ENCODE results near the gene MBL2. TPM values are rescaled to one million over a fixed set of nuclear protein-coding genes. Genes with fewer than 3 reads are reported as not detected.

The MBL2 gene
- polyA plus RNA-seq, 3 donors = not detected

DNA sequence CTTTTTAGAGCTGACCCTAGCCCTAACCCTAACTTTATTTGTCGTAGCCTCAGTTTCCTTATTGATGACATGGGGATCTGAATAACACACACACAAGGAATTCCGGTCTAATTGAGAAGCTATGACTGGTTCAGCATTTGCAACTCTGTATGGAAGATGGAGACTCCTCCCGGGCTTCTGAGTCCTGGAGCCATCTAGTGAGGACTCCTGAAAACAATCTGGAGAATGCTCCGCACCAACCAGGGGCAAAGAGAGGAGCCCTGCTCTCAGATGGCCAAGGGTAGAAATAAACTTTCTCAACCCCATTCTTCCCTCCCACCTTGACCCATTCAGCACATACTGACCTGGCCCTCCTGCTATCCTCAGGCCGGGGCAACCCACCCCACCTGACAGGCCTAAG, 26.4 kb downstream of the MBL2 start:
- DNase-seq (ENCODE audit: extremely low read depth in 1 of 11, low read depth in 9 of 11, low spot score in 4 of 11) = no peak

DNA sequence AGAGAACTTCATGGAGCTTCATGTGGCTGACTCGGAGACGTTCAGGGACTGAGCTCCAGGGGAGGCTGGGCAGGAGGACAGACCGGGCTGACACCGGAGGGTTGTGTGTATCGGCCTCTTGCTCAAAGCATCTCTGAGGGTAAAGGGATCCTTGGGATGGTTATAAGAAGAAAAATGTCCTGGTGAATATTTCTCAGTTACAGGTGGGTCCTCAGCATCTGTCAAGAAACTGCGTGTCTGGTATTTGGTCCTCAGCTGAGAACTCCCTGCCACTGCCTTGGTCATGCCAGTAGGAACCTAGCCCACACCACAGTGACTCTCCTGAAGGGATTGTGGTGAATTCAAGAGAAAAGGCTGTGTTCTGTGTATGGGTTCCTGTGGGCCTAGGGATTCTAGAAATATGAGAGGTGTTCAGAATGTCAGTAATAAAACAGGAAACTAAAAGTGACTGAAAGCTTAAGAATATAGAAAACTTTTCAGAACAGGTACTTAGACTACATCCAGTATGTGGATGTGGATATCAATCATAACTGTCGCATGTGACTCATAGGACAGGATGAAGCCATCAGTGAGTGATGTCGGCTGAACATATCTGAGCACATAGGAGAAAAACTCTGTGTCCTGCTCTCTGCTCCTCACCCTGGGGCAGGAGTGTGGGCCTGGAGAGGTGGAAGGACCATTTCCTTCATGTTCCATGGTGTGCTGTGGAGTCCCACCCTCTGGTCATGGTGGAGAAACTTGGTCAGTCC, 28.4 kb downstream of the MBL2 start:
- no peak for DNase-seq (ENCODE audit: extremely low read depth in 1 of 11, low read depth in 9 of 11, low spot score in 4 of 11)

GRCh38 chr10:52742731-52743130, 29.9 kb downstream of the MBL2 start:
- no peak for DNase-seq (ENCODE audit: extremely low read depth in 1 of 11, low read depth in 9 of 11, low spot score in 4 of 11)

DNA sequence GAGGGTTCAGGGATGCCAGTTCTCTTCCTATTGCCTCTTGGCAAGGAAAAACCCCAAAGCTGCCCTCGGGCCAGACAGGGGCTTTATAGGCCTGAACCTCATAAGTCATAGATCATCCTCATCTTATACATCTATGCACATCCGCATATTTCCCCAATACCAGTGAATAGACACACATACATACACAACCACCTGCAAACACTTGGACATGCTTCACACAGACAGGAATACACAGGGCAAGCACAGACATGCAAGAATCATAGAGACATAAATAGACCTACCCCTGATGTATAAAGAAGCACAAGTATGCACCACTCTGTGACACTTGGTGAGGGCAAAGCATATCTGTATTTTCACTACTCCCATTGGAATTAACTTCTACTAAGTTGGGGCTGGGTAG, 30.7 kb downstream of the MBL2 start:
- DNase-seq (ENCODE audit: extremely low read depth in 1 of 11, low read depth in 9 of 11, low spot score in 4 of 11) = no peak

DNA sequence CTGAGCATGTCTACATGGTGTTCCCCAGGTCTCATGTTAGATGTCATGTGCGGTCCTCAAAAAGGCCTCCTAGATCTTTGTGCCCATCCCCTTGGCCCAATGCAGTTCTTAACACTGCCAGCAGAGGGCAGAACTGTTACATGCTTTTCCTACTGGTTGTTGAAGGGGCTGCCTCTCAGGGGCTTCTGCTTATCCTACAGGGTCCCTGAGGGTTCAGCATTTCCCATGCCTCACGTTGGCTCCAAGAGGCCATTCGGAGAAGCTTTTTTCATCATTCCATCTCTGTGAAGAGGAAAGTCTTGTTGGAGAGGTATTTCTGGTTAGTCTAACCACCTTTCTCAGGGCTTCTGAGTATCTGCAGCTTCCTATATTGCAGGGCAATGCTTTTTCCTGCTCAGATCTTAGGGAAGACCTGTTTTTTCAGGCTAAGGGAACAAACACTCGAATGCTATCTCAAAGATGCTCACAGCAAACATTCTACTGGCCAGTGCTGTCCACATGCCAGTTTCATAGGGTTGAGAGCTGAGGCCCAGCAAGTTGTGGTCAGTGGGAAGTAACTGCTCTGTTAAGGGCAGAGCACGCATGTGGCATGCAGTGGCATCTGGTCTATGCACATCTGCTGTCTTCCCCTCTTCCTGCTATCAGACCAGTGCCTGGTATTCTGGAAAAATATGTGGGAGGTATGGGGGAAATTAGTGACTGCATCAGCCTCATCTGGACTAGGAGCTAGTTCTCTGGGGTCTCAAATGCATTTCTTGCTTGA, 31.5 kb downstream of the MBL2 start:
- DNase-seq (ENCODE audit: extremely low read depth in 1 of 11, low read depth in 9 of 11, low spot score in 4 of 11) = peak in 3 of 11 donors; percentile 13 to 19 (median 14)

DNA sequence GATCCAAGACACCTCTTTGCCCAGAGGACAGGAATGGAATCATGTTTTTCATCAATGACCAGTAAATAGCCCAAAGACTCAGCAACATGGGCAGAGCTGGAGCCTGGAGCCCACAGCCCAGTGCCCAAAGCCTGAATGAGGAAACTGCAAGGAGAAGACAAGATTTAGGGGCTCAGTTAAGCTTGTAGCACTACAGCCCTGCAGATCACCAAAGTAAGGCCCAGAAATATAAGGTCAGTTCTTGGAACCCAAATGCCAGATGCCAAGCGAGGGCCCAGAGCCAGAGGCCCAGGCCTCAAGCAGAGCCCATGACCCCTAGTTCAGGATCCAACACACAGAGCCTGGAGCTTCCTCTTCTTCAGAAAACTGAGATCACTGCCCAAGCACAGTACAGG, 32.4 kb downstream of the MBL2 start:
- no peak for DNase-seq (ENCODE audit: extremely low read depth in 1 of 11, low read depth in 9 of 11, low spot score in 4 of 11)

GRCh38 chr10:52739380-52740154, 33.0 kb downstream of the MBL2 start:
- no peak for DNase-seq (ENCODE audit: extremely low read depth in 1 of 11, low read depth in 9 of 11, low spot score in 4 of 11)

DNA sequence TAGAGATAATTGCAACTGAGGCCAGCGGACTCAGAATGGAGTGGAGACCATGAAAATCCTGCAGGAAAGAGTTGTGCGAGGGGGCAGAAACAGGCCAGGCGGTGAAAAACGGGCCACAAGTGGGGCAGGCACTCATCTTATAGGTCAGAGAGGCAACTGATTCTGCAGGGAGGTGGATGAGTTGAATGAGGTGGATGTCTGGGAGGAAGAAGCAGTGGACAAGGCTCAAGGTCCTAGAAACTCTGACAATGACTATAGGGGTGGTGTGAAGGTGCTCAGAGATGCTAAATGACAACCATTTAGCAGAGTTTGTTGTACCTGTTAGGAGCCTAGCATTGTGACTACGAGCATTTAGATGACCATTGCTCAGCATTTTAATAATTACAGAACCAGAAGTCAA, 33.6 kb downstream of the MBL2 start:
- DNase-seq (ENCODE audit: extremely low read depth in 1 of 11, low read depth in 9 of 11, low spot score in 4 of 11) = no peak

DNA sequence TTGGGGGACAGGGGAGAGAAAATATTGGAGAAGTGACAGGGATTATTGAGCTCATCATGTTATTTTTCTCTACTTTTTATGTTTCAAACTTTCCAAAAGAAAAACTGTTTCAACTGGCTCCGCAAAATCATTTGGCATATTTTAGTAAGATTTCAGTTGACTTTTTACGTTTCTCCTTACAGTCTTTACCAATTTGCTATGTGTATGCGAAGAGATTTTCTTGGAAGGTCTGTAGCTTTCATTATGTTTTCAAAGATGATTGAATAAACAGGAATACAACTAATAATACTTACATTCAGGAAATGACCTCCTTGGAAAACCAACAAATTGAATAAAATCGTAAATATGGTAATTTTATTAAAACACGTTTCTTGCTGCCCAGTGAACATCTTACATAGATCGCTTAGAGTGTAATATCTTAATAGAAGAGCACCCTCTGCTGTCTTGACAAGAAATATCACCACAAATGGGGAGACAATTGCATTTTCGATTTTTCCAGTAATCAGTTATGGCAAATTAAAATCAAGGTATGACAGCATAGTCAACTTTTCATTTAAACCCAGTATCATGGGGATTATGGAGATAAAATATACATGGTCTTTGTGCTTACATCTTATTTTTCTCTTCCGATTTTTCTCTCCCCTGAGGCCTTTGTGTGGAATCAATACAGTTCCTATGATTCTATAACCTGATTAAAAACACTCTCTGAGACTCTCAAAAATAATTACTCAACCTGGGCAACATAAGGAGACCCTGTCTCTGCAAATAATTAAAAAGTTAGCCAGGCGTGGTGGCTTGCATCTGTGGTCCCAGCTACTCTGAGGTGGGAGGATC, 43.1 kb downstream of the MBL2 start:
- peak in 8 of 11 donors; percentile 5 to 27 (median 10) for DNase-seq (ENCODE audit: extremely low read depth in 1 of 11, low read depth in 9 of 11, low spot score in 4 of 11)

DNA sequence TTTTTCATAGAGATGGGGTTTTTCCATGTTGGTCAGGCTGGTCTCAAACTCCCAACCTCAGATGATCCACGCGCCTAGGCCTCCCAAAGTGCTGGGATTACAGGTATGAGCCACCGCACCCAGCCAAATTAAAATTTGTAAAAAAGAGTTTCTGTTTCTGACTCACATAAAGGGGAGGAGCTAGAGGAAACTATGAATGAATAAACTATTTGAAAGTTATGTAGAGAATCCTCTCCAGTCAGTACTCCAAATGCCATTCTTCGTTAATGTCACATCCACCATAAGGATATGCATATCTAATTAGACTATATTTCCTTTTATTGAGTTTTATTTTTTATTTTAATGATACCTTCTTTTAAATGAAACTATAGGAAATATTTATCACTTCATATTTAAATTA, 52.6 kb downstream of the MBL2 start:
- DNase-seq (ENCODE audit: extremely low read depth in 1 of 11, low read depth in 9 of 11, low spot score in 4 of 11) = no peak

Data from renal cortex interstitium (tissue), 11 donors.